HuH-7 (cell line): ENCODE measurements around the gene GPRIN2.
"Not testable (repeated sequence)": the region's sequence is repeated elsewhere in the genome, so short reads cannot be mapped to it uniquely, and the experiment has no call there.

Experiments
- DNase-seq: peaks from one replicate; pipeline ENCODE4 v3.0.0; 2011; ENCODE audit warnings: low spot score

The GPRIN2 gene

GRCh38 chr10:46567151-46567550, 10.7 kb upstream of the GPRIN2 start:
- DNase-seq, result not testable (repeated sequence)

GRCh38 chr10:46565591-46566332, 9.3 kb upstream of the GPRIN2 start:
- DNase-seq, result not testable (repeated sequence)

GRCh38 chr10:46560952-46561351, 4.5 kb upstream of the GPRIN2 start:
- no peak for DNase-seq

DNA sequence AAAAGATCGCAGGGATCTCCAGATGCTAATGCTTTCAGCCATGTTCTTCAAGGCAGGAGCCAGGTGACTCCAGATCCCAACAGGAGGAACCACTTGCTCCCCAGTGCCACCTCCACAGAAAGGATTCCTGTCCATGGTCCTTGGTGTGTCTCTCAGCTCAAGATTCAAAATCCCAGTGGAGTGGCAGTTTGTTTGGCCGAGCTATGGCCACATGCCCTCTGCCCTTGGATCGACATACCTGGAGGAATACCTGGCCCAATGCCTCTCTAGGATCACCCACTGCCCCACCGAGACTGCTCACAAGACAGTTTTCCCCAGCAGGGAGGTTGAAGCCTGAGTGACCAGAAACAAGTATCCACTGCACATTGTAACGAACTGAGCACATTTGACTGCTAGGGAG, 3.9 kb upstream of the GPRIN2 start:
- DNase-seq, result no peak

GRCh38 chr10:46559231-46559671, 2.8 kb upstream of the GPRIN2 start:
- no peak for DNase-seq

GRCh38 chr10:46558392-46559185, 2.1 kb upstream of the GPRIN2 start:
- peak; percentile 58 for DNase-seq

DNA sequence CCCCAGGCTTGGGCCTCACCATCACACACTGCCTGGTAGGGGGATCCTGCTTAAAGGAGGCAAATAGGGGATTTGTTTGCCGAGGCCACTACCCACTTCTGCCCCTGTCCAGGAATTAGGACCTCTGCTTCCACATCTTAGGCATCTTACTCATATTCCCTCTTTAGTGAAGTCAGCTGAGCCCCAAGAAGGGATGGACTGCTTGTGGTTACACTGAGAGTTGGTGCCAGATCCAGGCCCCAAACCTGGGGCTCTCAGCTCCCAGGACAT, 1.6 kb upstream of the GPRIN2 start:
- DNase-seq, result no peak

DNA sequence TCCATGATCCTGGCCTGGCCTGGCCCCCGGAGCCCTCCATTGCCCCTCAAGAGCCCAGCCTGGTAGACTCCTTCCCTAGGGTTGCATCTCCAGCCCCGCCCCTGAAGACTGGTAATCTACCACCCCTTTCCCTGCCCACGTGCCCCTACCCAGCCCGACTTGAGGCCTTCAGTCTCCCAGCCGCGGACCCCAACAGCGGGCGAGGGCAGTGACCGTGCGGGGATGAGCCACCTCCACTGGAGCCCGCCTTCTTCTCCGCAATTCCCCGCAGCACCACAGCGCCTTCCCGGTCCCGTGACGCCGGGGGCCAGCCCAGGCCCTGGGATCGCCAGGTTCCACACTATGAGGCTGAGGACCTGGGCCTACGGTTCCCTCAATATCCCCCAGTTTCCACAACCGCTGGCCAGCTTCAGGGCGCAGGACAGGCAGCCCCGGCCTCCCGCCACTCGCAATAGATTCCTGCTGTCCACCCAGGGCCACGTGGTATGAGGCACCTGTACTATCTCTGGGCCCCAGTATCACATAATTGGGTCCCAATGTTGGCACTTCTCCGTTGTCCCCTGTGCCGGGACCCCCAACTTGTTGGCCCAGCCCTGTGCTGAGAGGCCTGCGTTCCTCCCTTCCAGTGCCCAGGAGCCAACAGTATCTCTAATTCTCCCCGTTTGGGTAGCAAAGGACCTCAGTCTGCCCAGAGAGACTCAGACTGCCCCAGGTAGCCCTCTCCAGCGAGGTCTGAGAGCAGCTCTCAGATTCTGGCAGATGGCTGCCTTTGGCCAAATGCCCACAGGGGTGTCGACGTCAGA, 1.1 kb upstream of the GPRIN2 start:
- no peak for DNase-seq

GRCh38 chr10:46555713-46556514, 544 bp downstream of the GPRIN2 start:
- DNase-seq, result no peak

DNA sequence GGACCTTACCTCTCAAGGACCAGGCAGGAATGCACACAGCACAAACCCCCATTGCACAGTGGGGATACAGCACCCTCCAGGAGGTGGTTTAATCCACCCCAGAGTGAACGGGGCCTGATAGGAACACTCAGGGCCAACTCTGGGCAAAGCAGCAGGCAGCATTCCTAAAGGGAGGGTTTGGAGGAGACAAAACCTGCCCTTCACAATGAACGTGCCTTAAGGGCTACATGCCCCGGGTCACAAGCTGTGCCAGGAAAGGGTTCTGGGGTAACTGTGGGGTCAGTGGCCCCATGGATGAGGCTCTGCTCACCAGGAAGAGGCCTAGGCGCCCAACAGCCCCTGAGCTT, 1.1 kb downstream of the GPRIN2 start:
- no peak for DNase-seq

GRCh38 chr10:46554166-46554781, 2.2 kb downstream of the GPRIN2 start:
- DNase-seq, result no peak

DNA sequence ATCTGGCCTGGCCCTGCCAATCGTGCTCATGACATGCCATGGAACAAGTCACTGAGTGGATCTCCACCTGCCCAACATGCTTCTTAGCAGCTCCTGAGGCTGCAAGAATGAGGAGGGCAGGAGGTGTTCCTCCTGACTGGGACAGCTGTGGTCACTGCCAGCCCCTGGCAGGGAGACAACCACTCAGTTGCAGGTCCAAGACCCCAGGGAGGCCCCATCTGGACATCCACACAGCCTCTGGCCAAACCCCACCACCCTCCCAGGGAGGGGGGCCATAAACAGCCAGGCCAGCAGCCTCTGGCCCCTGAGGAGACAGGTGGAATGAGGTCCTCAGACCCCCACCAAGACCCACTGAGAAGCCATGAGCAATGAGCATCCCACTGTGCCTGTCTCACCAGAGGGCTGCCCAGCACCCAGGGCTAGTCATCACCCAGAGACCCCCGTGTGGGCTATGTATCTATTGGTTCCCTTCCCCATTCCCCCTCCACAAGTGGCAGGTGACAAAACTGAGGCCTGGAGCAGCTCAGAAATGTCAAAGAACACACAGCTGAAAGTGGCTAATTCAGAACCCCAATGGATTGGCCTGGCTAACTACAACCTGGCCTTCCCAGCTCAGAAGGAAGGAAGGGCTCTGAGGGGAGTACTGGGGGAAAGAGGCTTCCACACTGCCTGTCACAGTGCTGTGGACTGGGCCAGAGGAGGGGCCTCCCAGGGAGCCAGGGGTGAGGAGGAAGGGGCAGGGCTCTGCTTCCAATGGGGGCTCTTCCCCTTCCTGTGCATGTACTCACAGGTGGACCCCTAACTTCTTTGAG, 3.0 kb downstream of the GPRIN2 start:
- no peak for DNase-seq

DNA sequence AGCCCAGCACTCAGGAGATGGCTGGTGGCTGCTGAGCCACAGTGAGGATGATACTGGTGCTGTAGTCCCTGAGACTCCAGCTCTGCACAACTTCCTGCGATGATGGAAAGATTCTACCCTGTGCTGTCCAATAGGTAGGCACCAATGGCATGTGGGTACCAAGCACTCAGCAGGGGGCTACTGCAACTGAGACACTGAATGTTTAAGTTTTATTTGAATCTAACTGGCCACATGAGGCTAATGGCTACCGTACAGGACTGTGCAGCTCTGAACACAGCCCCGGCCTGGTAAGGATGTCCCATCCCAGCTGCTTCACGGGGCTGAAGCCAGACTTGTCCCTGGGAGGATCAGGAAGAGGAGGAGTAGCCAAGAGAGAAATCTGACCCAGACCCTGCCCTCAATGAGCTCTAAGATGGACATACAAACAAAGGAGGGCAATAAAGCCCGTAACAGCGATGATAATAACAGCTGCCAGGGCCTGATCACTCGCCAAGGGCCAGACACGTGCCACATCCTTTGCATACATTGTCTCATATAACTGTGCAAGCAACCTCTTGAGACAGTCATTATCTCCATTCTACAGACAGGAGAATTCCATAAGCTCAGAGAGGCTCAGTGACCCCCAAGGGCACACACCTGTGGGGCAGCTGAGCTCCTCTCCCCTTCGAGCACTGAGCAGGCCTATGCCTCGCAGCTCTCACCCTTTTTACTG, 3.8 kb downstream of the GPRIN2 start:
- DNase-seq, result no peak

GRCh38 chr10:46551701-46552525, 4.5 kb downstream of the GPRIN2 start:
- no peak for DNase-seq

DNA sequence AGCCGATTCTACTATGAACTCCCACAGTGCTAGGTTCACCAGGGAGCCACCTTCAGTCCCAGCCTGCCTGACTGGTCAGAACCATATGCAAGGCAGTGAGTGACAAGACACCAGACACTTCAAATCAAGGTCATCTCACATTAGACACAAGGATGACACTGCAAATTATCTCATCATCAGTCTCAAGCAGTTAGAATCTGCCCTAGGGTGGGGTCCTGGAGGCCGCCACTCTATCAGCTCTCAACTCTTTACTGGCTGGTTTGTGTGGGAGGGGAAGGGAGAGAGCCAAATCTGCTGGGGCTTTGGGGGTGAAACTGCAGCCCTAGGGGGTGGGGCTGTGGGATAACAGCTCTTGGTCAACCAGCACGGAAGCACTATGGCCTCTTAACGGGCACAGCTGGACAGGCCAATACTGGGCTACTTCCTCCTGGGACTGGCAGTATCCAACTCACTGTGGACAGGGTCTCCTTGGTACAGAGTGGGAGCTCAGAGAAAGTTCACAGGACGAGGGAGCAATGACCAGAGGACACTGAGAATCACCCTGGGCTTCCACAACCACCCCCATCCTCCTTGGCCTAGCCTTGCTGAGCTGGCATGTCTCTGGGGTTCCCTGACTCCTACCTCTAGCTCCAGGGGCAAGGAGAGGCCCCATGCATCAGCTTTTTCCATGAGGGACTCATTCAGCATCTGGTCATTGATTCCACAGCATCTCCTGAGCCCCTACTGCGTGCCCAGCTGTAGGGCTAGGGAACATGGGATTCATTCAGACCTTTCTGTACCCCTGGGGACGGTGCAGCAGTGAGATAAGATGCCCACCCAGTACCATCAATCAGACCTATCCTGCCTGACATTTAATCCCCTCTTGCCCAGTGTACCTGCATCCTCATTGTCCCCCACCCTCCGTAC, 5.4 kb downstream of the GPRIN2 start:
- no peak for DNase-seq

- DNase-seq, result no peak
Measured at GRCh38 chr10:46550076-46550790, 6.2 kb downstream of the GPRIN2 start.
